GM23338 (cell line): ENCODE measurements around the gene KRT31.

Experiments used
- CREB1 ChIP-seq: fragments of 250-450 bp; sonication (Bioruptor Pico); IDR thresholded peaks from 2 replicates; pipeline ENCODE4 v1.5.0; 2020; ENCODE audit warnings: low read depth, mild to moderate bottlenecking, moderate library complexity
- POLR2AphosphoS5 ChIP-seq: IDR thresholded peaks from 2 replicates; pipeline ENCODE4 v1.6.1; 2016; ENCODE audit warnings: antibody characterized with exemption, low read depth
- TF ChIP-seq, protein P1 (sequence below), 2 experiments: fragments of 200-600 bp in 1 of 2; sonication (generic) in 1 of 2; conservative IDR thresholded peaks; 2 replicates each; pipeline versions ENCODE4 v1.5.1 to v1.6.1; 2016 to 2017; ENCODE audit warnings: antibody characterized with exemption in 2 of 2, low read depth in 2 of 2, mild to moderate bottlenecking in 2 of 2, moderate library complexity in 1 of 2
- TF ChIP-seq, protein P2 (sequence below): IDR thresholded peaks from 2 replicates; pipeline ENCODE4 v1.6.1; 2016; ENCODE audit warnings: antibody characterized with exemption

DNA sequence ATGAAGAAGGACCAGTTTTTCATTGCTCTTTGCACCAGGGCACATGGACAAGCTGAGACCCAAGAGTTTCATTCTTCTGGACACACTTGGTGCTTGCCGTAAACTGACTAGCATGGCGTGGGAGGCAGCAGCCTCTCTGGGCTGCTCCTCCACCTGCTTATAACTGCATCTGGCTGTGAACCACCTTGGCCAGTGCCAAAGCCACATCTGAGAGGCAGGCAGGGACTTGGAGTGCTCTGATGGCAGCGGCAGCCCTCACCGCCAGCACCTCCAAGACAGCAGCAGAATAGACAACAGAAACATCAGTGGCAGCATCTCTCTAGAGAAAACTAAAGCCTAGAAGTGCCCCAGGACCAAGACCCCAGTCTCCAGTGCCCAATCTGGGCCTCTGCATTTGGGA lies 22.3 kb upstream of the KRT31 start:
- TF ChIP-seq, protein P1, sequence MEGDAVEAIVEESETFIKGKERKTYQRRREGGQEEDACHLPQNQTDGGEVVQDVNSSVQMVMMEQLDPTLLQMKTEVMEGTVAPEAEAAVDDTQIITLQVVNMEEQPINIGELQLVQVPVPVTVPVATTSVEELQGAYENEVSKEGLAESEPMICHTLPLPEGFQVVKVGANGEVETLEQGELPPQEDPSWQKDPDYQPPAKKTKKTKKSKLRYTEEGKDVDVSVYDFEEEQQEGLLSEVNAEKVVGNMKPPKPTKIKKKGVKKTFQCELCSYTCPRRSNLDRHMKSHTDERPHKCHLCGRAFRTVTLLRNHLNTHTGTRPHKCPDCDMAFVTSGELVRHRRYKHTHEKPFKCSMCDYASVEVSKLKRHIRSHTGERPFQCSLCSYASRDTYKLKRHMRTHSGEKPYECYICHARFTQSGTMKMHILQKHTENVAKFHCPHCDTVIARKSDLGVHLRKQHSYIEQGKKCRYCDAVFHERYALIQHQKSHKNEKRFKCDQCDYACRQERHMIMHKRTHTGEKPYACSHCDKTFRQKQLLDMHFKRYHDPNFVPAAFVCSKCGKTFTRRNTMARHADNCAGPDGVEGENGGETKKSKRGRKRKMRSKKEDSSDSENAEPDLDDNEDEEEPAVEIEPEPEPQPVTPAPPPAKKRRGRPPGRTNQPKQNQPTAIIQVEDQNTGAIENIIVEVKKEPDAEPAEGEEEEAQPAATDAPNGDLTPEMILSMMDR (conservative IDR thresholded peaks at IDR 0.05; ENCODE audit: low read depth in 2 of 2): no peak
- TF ChIP-seq, protein P2, sequence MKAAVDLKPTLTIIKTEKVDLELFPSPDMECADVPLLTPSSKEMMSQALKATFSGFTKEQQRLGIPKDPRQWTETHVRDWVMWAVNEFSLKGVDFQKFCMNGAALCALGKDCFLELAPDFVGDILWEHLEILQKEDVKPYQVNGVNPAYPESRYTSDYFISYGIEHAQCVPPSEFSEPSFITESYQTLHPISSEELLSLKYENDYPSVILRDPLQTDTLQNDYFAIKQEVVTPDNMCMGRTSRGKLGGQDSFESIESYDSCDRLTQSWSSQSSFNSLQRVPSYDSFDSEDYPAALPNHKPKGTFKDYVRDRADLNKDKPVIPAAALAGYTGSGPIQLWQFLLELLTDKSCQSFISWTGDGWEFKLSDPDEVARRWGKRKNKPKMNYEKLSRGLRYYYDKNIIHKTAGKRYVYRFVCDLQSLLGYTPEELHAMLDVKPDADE: no peak
- TF ChIP-seq CREB1 (no peak), POLR2AphosphoS5 (no peak)
